Measurements from ENCODE around the gene RIC8A.

DNA sequence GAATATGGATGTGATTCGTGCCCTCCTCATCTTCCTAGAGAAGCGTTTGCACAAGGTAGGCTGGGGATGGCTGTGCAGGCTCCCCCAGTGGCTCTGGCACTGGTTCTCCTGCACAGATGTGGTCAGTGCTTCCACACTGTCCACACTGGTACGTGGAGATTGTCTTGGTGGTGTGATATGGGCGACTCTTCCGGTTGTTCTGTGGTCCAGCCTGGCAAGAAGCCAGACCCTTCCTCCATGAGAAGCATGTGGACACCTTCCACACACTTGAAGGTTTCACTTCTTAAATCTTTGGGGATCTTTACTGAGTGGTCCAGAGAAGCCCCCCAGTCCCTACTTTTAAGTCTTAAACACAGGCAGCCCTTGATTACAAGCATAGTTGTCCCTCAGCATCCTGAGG lies 3.8 kb downstream of the RIC8A start:
- TF ChIP-seq, protein P1, sequence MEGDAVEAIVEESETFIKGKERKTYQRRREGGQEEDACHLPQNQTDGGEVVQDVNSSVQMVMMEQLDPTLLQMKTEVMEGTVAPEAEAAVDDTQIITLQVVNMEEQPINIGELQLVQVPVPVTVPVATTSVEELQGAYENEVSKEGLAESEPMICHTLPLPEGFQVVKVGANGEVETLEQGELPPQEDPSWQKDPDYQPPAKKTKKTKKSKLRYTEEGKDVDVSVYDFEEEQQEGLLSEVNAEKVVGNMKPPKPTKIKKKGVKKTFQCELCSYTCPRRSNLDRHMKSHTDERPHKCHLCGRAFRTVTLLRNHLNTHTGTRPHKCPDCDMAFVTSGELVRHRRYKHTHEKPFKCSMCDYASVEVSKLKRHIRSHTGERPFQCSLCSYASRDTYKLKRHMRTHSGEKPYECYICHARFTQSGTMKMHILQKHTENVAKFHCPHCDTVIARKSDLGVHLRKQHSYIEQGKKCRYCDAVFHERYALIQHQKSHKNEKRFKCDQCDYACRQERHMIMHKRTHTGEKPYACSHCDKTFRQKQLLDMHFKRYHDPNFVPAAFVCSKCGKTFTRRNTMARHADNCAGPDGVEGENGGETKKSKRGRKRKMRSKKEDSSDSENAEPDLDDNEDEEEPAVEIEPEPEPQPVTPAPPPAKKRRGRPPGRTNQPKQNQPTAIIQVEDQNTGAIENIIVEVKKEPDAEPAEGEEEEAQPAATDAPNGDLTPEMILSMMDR (IDR thresholded peaks at IDR 0.05; ENCODE audit: insufficient read depth, low read depth, low read length), result no peak
- no peak for TF ChIP-seq EZH2 (IDR thresholded peaks at IDR 0.05; ENCODE audit: insufficient read depth, low read length)
